HEK293 (cell line): ENCODE data around the gene PTPN4.

Experiments
- CTCF ChIA-PET: fragments of 350-600 bp; formaldehyde crosslinking; extraction: SDS; loops from one replicate; lab custom pipeline; 2021; ENCODE audit warnings: antibody characterized with exemption; lab: Yijun Ruan, JAX
- POLR2A ChIA-PET: fragments of 300-600 bp; formaldehyde crosslinking; extraction: SDS; loops from one replicate; lab custom pipeline; 2020; ENCODE audit warnings: antibody characterized with exemption, inconsistent platforms; lab: Yijun Ruan, JAX
- H3K27ac ChIP-seq: fragments of 200-500 bp; sonication (Bioruptor generic); 2 replicates; pipeline ENCODE4 v1.5.1; 2014; ENCODE audit warnings: low read depth, low read length, control low read depth, inconsistent platforms; ENCODE audit errors: extremely low read depth
- H3K36me3 ChIP-seq, 2 experiments: fragments of 200-500 bp in 1 of 2; sonication (Bioruptor generic) in 1 of 2; 1 replicate in 1 of 2; 2 replicates in 1 of 2; pipeline ENCODE4 v1.5.1; 2014 to 2017; ENCODE audit warnings: inconsistent platforms in 2 of 2, low read length in 2 of 2; ENCODE audit not compliant: control insufficient read depth in 2 of 2, insufficient read depth in 1 of 2
- H3K4me1 ChIP-seq: fragments of 200-500 bp; sonication (Bioruptor generic); 2 replicates; pipeline ENCODE4 v1.5.1; 2014; ENCODE audit warnings: mild to moderate bottlenecking, low read length, inconsistent platforms; ENCODE audit not compliant: control insufficient read depth, insufficient read depth
- H3K4me3 ChIP-seq: 2 replicates; pipeline ENCODE4 v1.5.1; 2011; ENCODE audit warnings: low read depth, mild to moderate bottlenecking, control low read depth, low read length, moderate library complexity
- H3K9me3 ChIP-seq: fragments of 200-500 bp; sonication (Bioruptor generic); 2 replicates; pipeline ENCODE4 v1.5.1; 2014; ENCODE audit warnings: low read depth, low read length, inconsistent platforms; ENCODE audit not compliant: control insufficient read depth, insufficient read depth
- GLIS2 ChIP-seq: fragments of 450-650 bp; formaldehyde crosslinking; IDR thresholded peaks from 2 replicates; pipeline ENCODE4 v1.5.1; 2016; ENCODE audit warnings: missing biosample characterization, missing genetic modification characterization
- IKZF3 ChIP-seq: fragments of 450-650 bp; IDR thresholded peaks from 2 replicates; pipeline ENCODE4 v1.5.0; 2018; ENCODE audit warnings: missing biosample characterization, mild to moderate bottlenecking, missing genetic modification characterization, moderate library complexity
- KLF1 ChIP-seq: fragments of 450-650 bp; formaldehyde crosslinking; IDR thresholded peaks from 2 replicates; pipeline ENCODE4 v1.5.1; 2016; ENCODE audit warnings: missing biosample characterization, missing genetic modification characterization
- KLF8 ChIP-seq: fragments of 450-650 bp; formaldehyde crosslinking; IDR thresholded peaks from 2 replicates; pipeline ENCODE4 v1.5.1; 2016; ENCODE audit warnings: missing biosample characterization, missing genetic modification characterization
- MEIS1 ChIP-seq: sonication (generic); formaldehyde crosslinking; IDR thresholded peaks from 2 replicates; pipeline ENCODE4 v1.8.1; 2022; ENCODE audit warnings: missing genetic modification reagents, mild to moderate bottlenecking, borderline replicate concordance
- PATZ1 ChIP-seq: fragments of 450-650 bp; formaldehyde crosslinking; IDR thresholded peaks from 2 replicates; pipeline ENCODE4 v1.5.1; 2016; ENCODE audit warnings: missing biosample characterization, missing genetic modification characterization
- YY1 ChIP-seq: fragments of 450-650 bp; formaldehyde crosslinking; IDR thresholded peaks from 2 replicates; pipeline ENCODE4 v1.5.1; 2018; ENCODE audit warnings: missing biosample characterization, missing genetic modification characterization
- ZBTB20 ChIP-seq: fragments of 450-650 bp; formaldehyde crosslinking; IDR thresholded peaks from 2 replicates; pipeline ENCODE4 v1.5.1; 2016; ENCODE audit warnings: missing biosample characterization, missing genetic modification characterization
- ZFP3 ChIP-seq: fragments of 450-650 bp; formaldehyde crosslinking; IDR thresholded peaks from 2 replicates; pipeline ENCODE4 v1.5.1; 2016; ENCODE audit warnings: low read depth, missing biosample characterization, missing genetic modification characterization
- ZFP69B ChIP-seq: fragments of 450-650 bp; formaldehyde crosslinking; IDR thresholded peaks from 2 replicates; pipeline ENCODE4 v1.5.1; 2016; ENCODE audit warnings: missing biosample characterization, missing genetic modification characterization
- ZNF133 ChIP-seq: fragments of 450-650 bp; formaldehyde crosslinking; IDR thresholded peaks from 2 replicates; pipeline ENCODE4 v1.5.1; 2016; ENCODE audit warnings: missing biosample characterization, missing genetic modification characterization
- ZNF146 ChIP-seq: fragments of 450-650 bp; formaldehyde crosslinking; IDR thresholded peaks from 2 replicates; pipeline ENCODE4 v1.5.1; 2016; ENCODE audit warnings: missing biosample characterization, missing genetic modification characterization
- ZNF155 ChIP-seq: fragments of 450-650 bp; formaldehyde crosslinking; IDR thresholded peaks from 2 replicates; pipeline ENCODE4 v1.5.1; 2016; ENCODE audit warnings: missing biosample characterization, missing genetic modification characterization
- ZNF214 ChIP-seq: fragments of 450-650 bp; formaldehyde crosslinking; IDR thresholded peaks from 2 replicates; pipeline ENCODE4 v1.5.1; 2017; ENCODE audit warnings: missing biosample characterization, mild to moderate bottlenecking, missing genetic modification characterization, borderline replicate concordance
- ZNF239 ChIP-seq: fragments of 450-650 bp; formaldehyde crosslinking; IDR thresholded peaks from 2 replicates; pipeline ENCODE4 v1.5.1; 2016; ENCODE audit warnings: missing biosample characterization, missing genetic modification characterization
- ZNF404 ChIP-seq: fragments of 450-650 bp; formaldehyde crosslinking; IDR thresholded peaks from 2 replicates; pipeline ENCODE4 v1.5.1; 2017; ENCODE audit warnings: missing biosample characterization, missing genetic modification characterization
- ZNF423 ChIP-seq: fragments of 450-650 bp; formaldehyde crosslinking; IDR thresholded peaks from 2 replicates; pipeline ENCODE4 v1.5.1; 2016; ENCODE audit warnings: missing biosample characterization, missing genetic modification characterization
- ZNF645 ChIP-seq: fragments of 450-650 bp; formaldehyde crosslinking; IDR thresholded peaks from 2 replicates; pipeline ENCODE4; 2016; ENCODE audit warnings: missing biosample characterization, missing genetic modification characterization
- ZNF785 ChIP-seq: fragments of 450-650 bp; formaldehyde crosslinking; IDR thresholded peaks from 2 replicates; pipeline ENCODE4 v1.5.1; 2016; ENCODE audit warnings: missing biosample characterization, missing genetic modification characterization
- ZNF837 ChIP-seq: fragments of 450-650 bp; formaldehyde crosslinking; IDR thresholded peaks from 2 replicates; pipeline ENCODE4 v1.5.1; 2016; ENCODE audit warnings: missing biosample characterization, missing genetic modification characterization
- TF ChIP-seq, protein P1 (sequence below): fragments of 450-650 bp; formaldehyde crosslinking; IDR thresholded peaks from 2 replicates; pipeline ENCODE4 v1.5.1; 2017; ENCODE audit warnings: missing biosample characterization, mild to moderate bottlenecking, missing genetic modification characterization, moderate library complexity

The PTPN4 gene

DNA sequence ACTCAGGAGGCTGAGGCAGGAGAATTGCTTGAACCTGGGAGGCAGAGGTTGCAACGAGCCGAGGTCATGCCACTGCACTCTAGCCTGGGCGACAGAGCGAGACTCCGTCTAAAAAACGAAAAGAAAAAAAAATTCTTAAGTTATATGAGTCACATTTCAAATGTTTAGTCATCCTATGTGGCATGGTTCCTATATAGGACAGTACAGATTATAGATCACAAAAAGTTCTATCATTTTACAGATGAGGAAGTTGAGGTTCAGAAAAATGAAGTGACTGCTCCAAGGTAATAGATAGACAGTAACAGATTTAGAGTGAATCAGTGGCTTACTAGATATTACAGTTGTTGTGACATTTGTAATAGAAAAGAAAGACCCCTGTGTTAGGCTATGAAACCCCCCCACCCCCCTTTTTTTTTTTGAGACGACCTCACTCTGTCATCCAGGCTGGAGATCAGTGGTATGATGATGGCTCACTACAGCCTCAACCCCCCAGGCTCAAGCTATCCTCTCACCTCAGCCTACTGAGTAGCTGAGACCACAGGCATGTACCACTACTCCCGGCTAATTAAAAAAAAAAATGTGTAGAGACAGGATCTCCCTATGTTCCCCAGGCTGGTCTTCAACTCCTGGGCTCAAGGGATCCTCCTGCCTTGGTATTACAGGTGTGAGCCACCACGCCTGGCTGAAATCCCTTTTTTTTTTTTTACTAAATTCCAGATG, 22.7 kb downstream of the PTPN4 start:
- H3K9me3 ChIP-seq, result no peaks in the 10 kb centered on the region
- POLR2A ChIA-PET, result no interaction called here
- CTCF ChIA-PET, result interaction anchor here (0.6 to 1.0 kb wide), 3 partner anchors 13 to 1045 kb away, joined by 3 to 4 read pairs (median 3); no protein-coding TSS in a partner anchor

DNA sequence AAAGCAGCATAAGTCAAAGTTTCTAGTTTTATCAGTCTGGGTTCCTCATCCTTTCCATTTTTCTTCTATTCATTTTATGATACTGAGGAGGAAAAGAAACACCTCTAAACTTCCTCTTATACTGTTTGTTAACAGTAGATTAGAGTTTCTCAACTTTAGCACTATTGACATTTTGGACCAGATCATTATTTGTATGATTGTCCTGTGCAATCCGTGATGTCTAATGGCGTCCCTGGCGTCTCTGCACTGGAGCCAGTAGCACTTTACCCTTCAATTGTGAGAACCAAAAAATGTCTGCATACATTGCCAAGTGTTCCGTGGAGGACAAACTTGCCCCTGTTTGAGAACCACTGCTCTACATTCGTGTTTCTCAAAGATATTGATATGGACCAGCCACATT, 25.2 kb downstream of the PTPN4 start:
- Histone ChIP-seq H3K4me3 (no peak overlapping the region), H3K27ac (no peak overlapping the region), H3K9me3 (no peaks in the 10 kb centered on the region), H3K36me3 (no peaks in the 10 kb centered on the region), H3K4me1 (no peaks in the 10 kb centered on the region)
- ChIA-PET CTCF (interaction anchor here (0.7 to 0.9 kb wide), 2 partner anchors 39 to 113 kb away, joined by 3 to 5 read pairs; no protein-coding TSS in a partner anchor), POLR2A (no interaction called here)
- TF ChIP-seq IKZF3 (no peak), ZNF645 (tag by site-specific recombination) (no peak), ZNF146 (tag by site-specific recombination) (no peak), ZBTB20 (tag by site-specific recombination) (no peak), ZNF423 (tag by site-specific recombination) (no peak), ZNF155 (tag by site-specific recombination) (no peak), KLF1 (no peak), KLF8 (tag by site-specific recombination) (no peak), GLIS2 (tag by site-specific recombination) (no peak), ZNF133 (tag by site-specific recombination) (no peak), YY1 (tag by site-specific recombination) (no peak), PATZ1 (tag by site-specific recombination) (no peak), ZNF837 (tag by site-specific recombination) (no peak)
- TF ChIP-seq, protein P1, sequence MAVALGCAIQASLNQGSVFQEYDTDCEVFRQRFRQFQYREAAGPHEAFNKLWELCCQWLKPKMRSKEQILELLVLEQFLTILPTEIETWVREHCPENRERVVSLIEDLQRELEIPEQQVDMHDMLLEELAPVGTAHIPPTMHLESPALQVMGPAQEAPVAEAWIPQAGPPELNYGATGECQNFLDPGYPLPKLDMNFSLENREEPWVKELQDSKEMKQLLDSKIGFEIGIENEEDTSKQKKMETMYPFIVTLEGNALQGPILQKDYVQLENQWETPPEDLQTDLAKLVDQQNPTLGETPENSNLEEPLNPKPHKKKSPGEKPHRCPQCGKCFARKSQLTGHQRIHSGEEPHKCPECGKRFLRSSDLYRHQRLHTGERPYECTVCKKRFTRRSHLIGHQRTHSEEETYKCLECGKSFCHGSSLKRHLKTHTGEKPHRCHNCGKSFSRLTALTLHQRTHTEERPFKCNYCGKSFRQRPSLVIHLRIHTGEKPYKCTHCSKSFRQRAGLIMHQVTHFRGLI (tag by site-specific recombination), result no peak

More for the DNA sequence above, 22.7 kb downstream of the PTPN4 start:
- H3K4me1 ChIP-seq, result no peaks in the 10 kb centered on the region
- TF ChIP-seq ZNF785 (tag by site-specific recombination) (no peak), ZFP3 (tag by site-specific recombination) (no peak), ZNF404 (tag by site-specific recombination) (no peak), MEIS1 (CRISPR knock-in tag) (no peak), ZNF214 (tag by site-specific recombination) (no peak), ZFP69B (tag by site-specific recombination) (no peak), ZNF239 (tag by site-specific recombination) (no peak)
- TF ChIP-seq, all 188 proteins: peak for 0
- H3K36me3 ChIP-seq, result no peaks in the 10 kb centered on the region
- H3K4me3 ChIP-seq, result no peak overlapping the region
- H3K27ac ChIP-seq, result no peak overlapping the region
